NT2/D1 (cell line): ENCODE results near the gene TFCP2L1.

ENCODE experiments used
- DNase-seq: peaks from one replicate; pipeline ENCODE4 v3.0.0-alpha.2; 2011; ENCODE audit warnings: low read depth, low spot score
- H3K27me3 ChIP-seq: 2 replicates; pipeline ENCODE4 v1.6.0; 2011; ENCODE audit warnings: mild to moderate bottlenecking; ENCODE audit not compliant: insufficient read length, insufficient read depth
- H3K36me3 ChIP-seq: 2 replicates; pipeline ENCODE4 v1.6.1; 2011; ENCODE audit warnings: mild to moderate bottlenecking, low read length, mixed read lengths; ENCODE audit not compliant: insufficient read depth, insufficient read length
- H3K4me1 ChIP-seq: 2 replicates; pipeline ENCODE4 v1.5.1; 2011; ENCODE audit not compliant: insufficient read depth, insufficient read length
- H3K4me3 ChIP-seq: 2 replicates; pipeline ENCODE4 v1.5.1; 2011; ENCODE audit warnings: low read depth; ENCODE audit not compliant: insufficient read length
- H3K9ac ChIP-seq: 2 replicates; pipeline ENCODE4 v1.6.0; 2011; ENCODE audit warnings: low read depth; ENCODE audit not compliant: insufficient read length
- H3K9me3 ChIP-seq: 2 replicates; pipeline ENCODE4 v1.5.1; 2011; ENCODE audit warnings: mild to moderate bottlenecking, low read length; ENCODE audit not compliant: insufficient read depth
- SUZ12 ChIP-seq: IDR thresholded peaks from 2 replicates; pipeline ENCODE4 v1.6.1; 2011; ENCODE audit not compliant: insufficient read length, insufficient read depth; ENCODE audit errors: extremely low read depth
- YY1 ChIP-seq: IDR thresholded peaks from 2 replicates; pipeline ENCODE4 v1.6.1; 2011; ENCODE audit not compliant: insufficient read length, insufficient read depth
- ZNF274 ChIP-seq: IDR thresholded peaks from 2 replicates; pipeline ENCODE4 v1.6.1; 2011; ENCODE audit warnings: mild to moderate bottlenecking, low read depth, low read length

TFCP2L1 gene

GRCh38 chr2:121239969-121240368 is 45.0 kb downstream of the TFCP2L1 start:
- Histone ChIP-seq H3K27me3 (no peaks in the 10 kb centered on the region), H3K9ac (no peak overlapping the region), H3K4me3 (no peak overlapping the region), H3K36me3 (peaks cover 4% of the 10 kb centered on the region), H3K9me3 (no peaks in the 10 kb centered on the region), H3K4me1 (peaks cover 7% of the 10 kb centered on the region)
- DNase-seq = no peak
- TF ChIP-seq SUZ12 = no peak

- H3K9me3 ChIP-seq = no peaks in the 10 kb centered on the region
- H3K4me1 ChIP-seq = peaks cover 7% of the 10 kb centered on the region
- no peak overlapping the region for H3K9ac ChIP-seq
- no peak for DNase-seq
- no peaks in the 10 kb centered on the region for H3K27me3 ChIP-seq
- no peak overlapping the region for H3K4me3 ChIP-seq
- peaks cover 4% of the 10 kb centered on the region for H3K36me3 ChIP-seq
- TF ChIP-seq ZNF274 (no peak), YY1 (no peak), SUZ12 (no peak)
These were observed 45.5 kb downstream of the TFCP2L1 start for GRCh38 chr2:121239471-121239870.

GRCh38 chr2:121238828-121239227 is 46.2 kb downstream of the TFCP2L1 start:
- TF ChIP-seq YY1 (no peak), SUZ12 (no peak), ZNF274 (no peak)

GRCh38 chr2:121237980-121238665 is 46.9 kb downstream of the TFCP2L1 start:
- no peak for TF ChIP-seq SUZ12
- no peak for TF ChIP-seq ZNF274
- no peak for TF ChIP-seq YY1
- no peak overlapping the region for H3K9ac ChIP-seq

More at GRCh38 chr2:121238828-121239227, 46.2 kb downstream of the TFCP2L1 start:
- no peak for DNase-seq
- Histone ChIP-seq H3K36me3 (peaks cover 4% of the 10 kb centered on the region), H3K4me3 (no peak overlapping the region), H3K27me3 (no peaks in the 10 kb centered on the region), H3K9me3 (no peaks in the 10 kb centered on the region), H3K4me1 (peaks cover 7% of the 10 kb centered on the region), H3K9ac (no peak overlapping the region)

GRCh38 chr2:121237336-121237979 is 47.5 kb downstream of the TFCP2L1 start:
- no peak for DNase-seq
- Histone ChIP-seq H3K9ac (no peak overlapping the region), H3K36me3 (peaks cover 4% of the 10 kb centered on the region), H3K4me3 (no peak overlapping the region), H3K27me3 (no peaks in the 10 kb centered on the region), H3K4me1 (peaks cover 3% of the 10 kb centered on the region), H3K9me3 (no peaks in the 10 kb centered on the region)
- TF ChIP-seq YY1 = no peak
- TF ChIP-seq SUZ12 = no peak
- no peak for TF ChIP-seq ZNF274

More at GRCh38 chr2:121237980-121238665, 46.9 kb downstream of the TFCP2L1 start:
- Histone ChIP-seq H3K27me3 (no peaks in the 10 kb centered on the region), H3K36me3 (peaks cover 4% of the 10 kb centered on the region), H3K4me1 (peaks cover 7% of the 10 kb centered on the region), H3K9me3 (no peaks in the 10 kb centered on the region), H3K4me3 (no peak overlapping the region)
- DNase-seq = no peak

GRCh38 chr2:121236650-121237180 is 48.3 kb downstream of the TFCP2L1 start:
- DNase-seq = no peak
- H3K9me3 ChIP-seq = no peaks in the 10 kb centered on the region
- no peaks in the 10 kb centered on the region for H3K27me3 ChIP-seq
- H3K36me3 ChIP-seq = peaks cover 5% of the 10 kb centered on the region
- H3K4me3 ChIP-seq = no peak overlapping the region
- no peak overlapping the region for H3K9ac ChIP-seq
- peaks cover 3% of the 10 kb centered on the region for H3K4me1 ChIP-seq
- TF ChIP-seq YY1 (no peak), SUZ12 (no peak), ZNF274 (no peak)

GRCh38 chr2:121236101-121236640 is 48.8 kb downstream of the TFCP2L1 start:
- Histone ChIP-seq H3K4me1 (peaks cover 3% of the 10 kb centered on the region), H3K4me3 (no peak overlapping the region), H3K9me3 (no peaks in the 10 kb centered on the region), H3K27me3 (no peaks in the 10 kb centered on the region), H3K36me3 (peaks cover 7% of the 10 kb centered on the region), H3K9ac (no peak overlapping the region)
- TF ChIP-seq ZNF274 (no peak), SUZ12 (no peak), YY1 (no peak)
- no peak for DNase-seq
